GM21723 (cell line): ENCODE results near the gene RPS27.
"Not testable (repeated sequence)": the region's sequence is repeated elsewhere in the genome, so short reads cannot be mapped to it uniquely, and the experiment has no call there.

Experiments
- ATAC-seq: cut with Tn5 transposase; IDR thresholded peaks from one replicate; pipeline ENCODE4 v1.9.1; 2021; ENCODE audit warnings: mild to moderate bottlenecking, moderate library complexity; ENCODE audit not compliant: unreplicated experiment

RPS27 gene

GRCh38 chr1:153960206-153960605, 30.4 kb upstream of the RPS27 start:
- ATAC-seq = no peak

GRCh38 chr1:153961421-153961820, 29.1 kb upstream of the RPS27 start:
- no peak for ATAC-seq

- ATAC-seq = no peak
Measured at GRCh38 chr1:153962088-153963029, 28.2 kb upstream of the RPS27 start.

GRCh38 chr1:153963030-153963849, 27.3 kb upstream of the RPS27 start, which contains the start of gene SLC39A1:
SLC39A1 (minus strand) TSS chr1:153963537; CDS start chr1:153962715, 822 bp downstream.
- peak; percentile 44 for ATAC-seq

GRCh38 chr1:153963850-153964331, 26.7 kb upstream of the RPS27 start:
- peak; percentile 2 for ATAC-seq

- ATAC-seq = peak; percentile 64
Measured at GRCh38 chr1:153967107-153967999, 23.2 kb upstream of the RPS27 start, which contains the start of gene CREB3L4. CREB3L4 (plus strand) TSS chr1:153967902; CDS start chr1:153968526, 624 bp downstream.

- no peak for ATAC-seq
Measured at GRCh38 chr1:153968000-153968363, 22.6 kb upstream of the RPS27 start.

GRCh38 chr1:153968408-153968807, 22.2 kb upstream of the RPS27 start:
- ATAC-seq = no peak

GRCh38 chr1:153968972-153969371, 21.6 kb upstream of the RPS27 start:
- ATAC-seq = no peak

- no peak for ATAC-seq
Measured at GRCh38 chr1:153970346-153970745, 20.2 kb upstream of the RPS27 start.

GRCh38 chr1:153973071-153973470, 17.5 kb upstream of the RPS27 start:
- ATAC-seq = no peak

- ATAC-seq = no peak
Measured at GRCh38 chr1:153973525-153973924, 17.0 kb upstream of the RPS27 start.

GRCh38 chr1:153976819-153977249, 13.7 kb upstream of the RPS27 start:
- ATAC-seq = peak; percentile 4

GRCh38 chr1:153977250-153978240, 13.0 kb upstream of the RPS27 start, which contains the start of gene JTB:
JTB (minus strand) TSS chr1:153977674; CDS start chr1:153977252, 422 bp downstream.
- ATAC-seq = peak; percentile 84

GRCh38 chr1:153978274-153978909, 12.2 kb upstream of the RPS27 start:
- no peak for ATAC-seq

GRCh38 chr1:153979091-153979490, 11.5 kb upstream of the RPS27 start:
- not testable (repeated sequence) for ATAC-seq

- ATAC-seq = not testable (repeated sequence)
Measured at GRCh38 chr1:153981735-153982134, 8.8 kb upstream of the RPS27 start.

- no peak for ATAC-seq
Measured at GRCh38 chr1:153984123-153984894, 6.3 kb upstream of the RPS27 start.
